Measurements from ENCODE around the gene CLASRP.

Gene CLASRP

GRCh38 chr19:45038931-45039893 is at the start of gene CLASRP:
Gene CLASRP, plus strand, starts transcription at chr19:45039045. Its CDS starts 1,168 bp downstream, at chr19:45040213.
- ATAC-seq, result peak; percentile 97
- TF ChIP-seq RARB (CRISPR knock-in tag; IDR thresholded peaks at IDR 0.05) (0 out of 2 replicates have a peak, but pooled peaks have one; percentile 21), SNAI2 (CRISPR knock-in tag; IDR thresholded peaks at IDR 0.05) (no peak), CSDC2 (CRISPR knock-in tag; IDR thresholded peaks at IDR 0.05) (0 out of 2 replicates have a peak, but pooled peaks have one; percentile 23), PPARA (CRISPR knock-in tag; IDR thresholded peaks at IDR 0.05; ENCODE audit: borderline replicate concordance) (no peak), ZC3H10 (CRISPR knock-in tag; IDR thresholded peaks at IDR 0.05) (no peak), TSHZ2 (CRISPR knock-in tag; IDR thresholded peaks at IDR 0.05) (0 out of 2 replicates have a peak, but pooled peaks have one; percentile 45), OSR1 (CRISPR knock-in tag; IDR thresholded peaks at IDR 0.05) (no peak), CREB5 (CRISPR knock-in tag; IDR thresholded peaks at IDR 0.05; ENCODE audit: low read depth) (no peak), PATZ1 (CRISPR knock-in tag; IDR thresholded peaks at IDR 0.05; ENCODE audit: borderline replicate concordance) (no peak), BACH2 (CRISPR knock-in tag; IDR thresholded peaks at IDR 0.05; ENCODE audit: borderline replicate concordance) (no peak), ZNF565 (CRISPR knock-in tag; conservative IDR thresholded peaks at IDR 0.05; ENCODE audit: low read depth) (no peak)

GRCh38 chr19:44990459-44990858 is 48.4 kb upstream of the CLASRP start:
- ATAC-seq, result no peak
- TF ChIP-seq ZNF565 (CRISPR knock-in tag; conservative IDR thresholded peaks at IDR 0.05; ENCODE audit: low read depth), result no peak
- TF ChIP-seq CREB5 (CRISPR knock-in tag; IDR thresholded peaks at IDR 0.05; ENCODE audit: low read depth), result no peak
- no peak for TF ChIP-seq ZFP3 (CRISPR knock-in tag; IDR thresholded peaks at IDR 0.05)
- TF ChIP-seq POU6F1 (CRISPR knock-in tag; IDR thresholded peaks at IDR 0.05; ENCODE audit: borderline replicate concordance, low read depth), result no peak
- no peak for TF ChIP-seq TCF4 (CRISPR knock-in tag; IDR thresholded peaks at IDR 0.05; ENCODE audit: borderline replicate concordance)
- TF ChIP-seq ZFP30 (CRISPR knock-in tag; IDR thresholded peaks at IDR 0.05), result no peak
- TF ChIP-seq ARNTL (CRISPR knock-in tag; IDR thresholded peaks at IDR 0.05; ENCODE audit: borderline replicate concordance, low read depth), result no peak
- TF ChIP-seq ZC3H10 (CRISPR knock-in tag; IDR thresholded peaks at IDR 0.05), result no peak
- no peak for TF ChIP-seq ISL1 (CRISPR knock-in tag; IDR thresholded peaks at IDR 0.05)
- no peak for TF ChIP-seq ZNF70 (CRISPR knock-in tag; IDR thresholded peaks at IDR 0.05)
- TF ChIP-seq CSDC2 (CRISPR knock-in tag; IDR thresholded peaks at IDR 0.05), result no peak
- no peak for TF ChIP-seq ZNF8 (CRISPR knock-in tag; IDR thresholded peaks at IDR 0.05)
- no peak for TF ChIP-seq GLIS3 (CRISPR knock-in tag; IDR thresholded peaks at IDR 0.05)

Data from SK-N-SH treated with all-trans-retinoic acid at 6 μM for 48 hours (cell line).